DOHH2 (cell line): ENCODE data around the gene ZC3HAV1.

ENCODE experiments used
- H3F3A ChIP-seq: fragments of 200-600 bp; sonication (generic), shearing (Covaris generic); 2 replicates; pipeline ENCODE4 v1.6.0; 2016; ENCODE audit warnings: antibody characterized with exemption, mild to moderate bottlenecking; ENCODE audit not compliant: control insufficient read depth, insufficient read depth
- H3K27ac ChIP-seq: fragments of 200-600 bp; sonication (generic); 2 replicates; pipeline ENCODE4 v1.5.1; 2014; ENCODE audit warnings: low read depth, mild to moderate bottlenecking, low read length, moderate library complexity
- H3K27me3 ChIP-seq: fragments of 200-600 bp; sonication (generic); 2 replicates; pipeline ENCODE4 v1.6.1; 2014; ENCODE audit warnings: mild to moderate bottlenecking, low read length, mixed read lengths; ENCODE audit not compliant: control insufficient read depth
- H3K36me3 ChIP-seq: fragments of 200-600 bp; sonication (generic); 2 replicates; pipeline ENCODE4 v1.6.1; 2014; ENCODE audit warnings: mild to moderate bottlenecking, low read length, moderate library complexity, mixed read lengths; ENCODE audit not compliant: control insufficient read depth
- H3K4me1 ChIP-seq: fragments of 200-600 bp; sonication (generic); 2 replicates; pipeline ENCODE4 v1.6.1; 2014; ENCODE audit warnings: mild to moderate bottlenecking, low read length, mixed read lengths; ENCODE audit not compliant: control insufficient read depth
- H3K4me2 ChIP-seq: fragments of 200-600 bp; sonication (generic); 2 replicates; pipeline ENCODE4 v1.6.0; 2014; ENCODE audit warnings: mild to moderate bottlenecking, low read length, moderate library complexity
- H3K4me3 ChIP-seq: fragments of 200-600 bp; sonication (generic); 2 replicates; pipeline ENCODE4 v1.5.1; 2014; ENCODE audit warnings: mild to moderate bottlenecking, low read length, mixed read lengths
- H3K79me2 ChIP-seq: fragments of 200-600 bp; sonication (generic); 2 replicates; pipeline ENCODE4 v1.6.1; 2014; ENCODE audit warnings: mild to moderate bottlenecking, low read length, mixed read lengths; ENCODE audit not compliant: control insufficient read depth
- H3K9me2 ChIP-seq: fragments of 200-600 bp; sonication (generic); replicated peaks from 2 replicates; pipeline ENCODE4 v1.6.1; 2014; ENCODE audit warnings: mild to moderate bottlenecking, low read length, mixed read lengths; ENCODE audit not compliant: control insufficient read depth
- H3K9me3 ChIP-seq: fragments of 200-600 bp; sonication (generic); 2 replicates; pipeline ENCODE4 v1.6.1; 2014; ENCODE audit warnings: antibody characterized with exemption, low read length, mixed read lengths; ENCODE audit not compliant: control insufficient read depth, insufficient read depth
- H4K20me1 ChIP-seq: fragments of 200-600 bp; sonication (generic); 2 replicates; pipeline ENCODE4 v1.6.0; 2014; ENCODE audit warnings: low read depth, mild to moderate bottlenecking, antibody characterized with exemption, low read length, moderate library complexity; ENCODE audit not compliant: control insufficient read depth, insufficient read depth
- CTCF ChIP-seq: fragments of 200-600 bp; sonication (generic); IDR thresholded peaks from one replicate; pipeline ENCODE4 v1.5.1; 2014; ENCODE audit warnings: antibody characterized with exemption, mild to moderate bottlenecking, low read depth, low read length; ENCODE audit not compliant: poor library complexity, severe bottlenecking
- EZH2phosphoT487 ChIP-seq: fragments of 200-600 bp; sonication (generic); IDR thresholded peaks from 2 replicates; pipeline ENCODE4 v1.6.1; 2017; ENCODE audit warnings: borderline replicate concordance, mild to moderate bottlenecking, antibody characterized with exemption, low read length, moderate library complexity, mixed read lengths

ZC3HAV1 gene

GRCh38 chr7:139084709-139085108, 24.8 kb downstream of the ZC3HAV1 start:
- no peaks in the 10 kb centered on the region for H3K4me1 ChIP-seq
- no peaks in the 10 kb centered on the region for H3K9me2 ChIP-seq
- H4K20me1 ChIP-seq = no peaks in the 10 kb centered on the region
- H3K79me2 ChIP-seq = no peaks in the 10 kb centered on the region
- H3F3A ChIP-seq = no peaks in the 10 kb centered on the region
- TF ChIP-seq EZH2phosphoT487 (no peak), CTCF (no peak)
- H3K36me3 ChIP-seq = peaks cover 88% of the 10 kb centered on the region
- no peaks in the 10 kb centered on the region for H3K27me3 ChIP-seq
- H3K9me3 ChIP-seq = no peaks in the 10 kb centered on the region
- H3K27ac ChIP-seq = no peak overlapping the region
- H3K4me2 ChIP-seq = no peak overlapping the region
- H3K4me3 ChIP-seq = no peak overlapping the region

GRCh38 chr7:139081584-139081983, 27.9 kb downstream of the ZC3HAV1 start:
- Histone ChIP-seq H3K4me1 (no peaks in the 10 kb centered on the region), H3K4me3 (no peak overlapping the region), H3K9me2 (no peaks in the 10 kb centered on the region), H3K36me3 (peaks cover 85% of the 10 kb centered on the region), H3K27me3 (no peaks in the 10 kb centered on the region), H3K9me3 (no peaks in the 10 kb centered on the region), H3K4me2 (no peak overlapping the region), H3K27ac (no peak overlapping the region), H4K20me1 (no peaks in the 10 kb centered on the region), H3F3A (no peaks in the 10 kb centered on the region), H3K79me2 (no peaks in the 10 kb centered on the region)
- TF ChIP-seq EZH2phosphoT487 = no peak
- TF ChIP-seq CTCF = no peak

GRCh38 chr7:139080905-139081304, 28.6 kb downstream of the ZC3HAV1 start:
- H3K4me1 ChIP-seq = no peaks in the 10 kb centered on the region
- H3K9me3 ChIP-seq = no peaks in the 10 kb centered on the region
- no peaks in the 10 kb centered on the region for H3K79me2 ChIP-seq
- peaks cover under 1% of the 10 kb centered on the region; the same call in 1 of the 2 replicates for H3F3A ChIP-seq
- H4K20me1 ChIP-seq = no peaks in the 10 kb centered on the region
- H3K9me2 ChIP-seq = no peaks in the 10 kb centered on the region
- H3K36me3 ChIP-seq = peaks cover 85% of the 10 kb centered on the region
- TF ChIP-seq CTCF (no peak), EZH2phosphoT487 (no peak)
- no peaks in the 10 kb centered on the region for H3K27me3 ChIP-seq
- H3K4me3 ChIP-seq = no peak overlapping the region
- no peak overlapping the region for H3K27ac ChIP-seq
- H3K4me2 ChIP-seq = no peak overlapping the region
